Femur (tissue), 1 donor: ENCODE results near the gene TSPAN12.
"Not testable (repeated sequence)": the region's sequence is repeated elsewhere in the genome, so short reads cannot be mapped to it uniquely, and the experiment has no call there.

Experiments
- DNase-seq: peaks from one replicate; pipeline ENCODE4 v3.0.0-alpha.2; 2017

TSPAN12 gene

GRCh38 chr7:120802751-120803150 is 55.2 kb downstream of the TSPAN12 start:
- no peak for DNase-seq

GRCh38 chr7:120799813-120800475 is 58.0 kb downstream of the TSPAN12 start:
- DNase-seq: no peak

GRCh38 chr7:120799147-120799546 is 58.8 kb downstream of the TSPAN12 start:
- no peak for DNase-seq

GRCh38 chr7:120797026-120797645 is 60.8 kb downstream of the TSPAN12 start:
- no peak for DNase-seq

GRCh38 chr7:120794106-120794729 is 63.7 kb downstream of the TSPAN12 start:
- DNase-seq: no peak

- no peak for DNase-seq
Observed at GRCh38 chr7:120793213-120793936, 64.6 kb downstream of the TSPAN12 start.

- no peak for DNase-seq
Observed at GRCh38 chr7:120792861-120793130, 65.1 kb downstream of the TSPAN12 start.

GRCh38 chr7:120792091-120792860 is 65.7 kb downstream of the TSPAN12 start:
- DNase-seq: peak; percentile 78

- DNase-seq: no peak
Observed at GRCh38 chr7:120785095-120785494, 72.8 kb downstream of the TSPAN12 start.

- DNase-seq: no peak
Observed at GRCh38 chr7:120783721-120784120, 74.2 kb downstream of the TSPAN12 start.

- DNase-seq: no peak
Observed at GRCh38 chr7:120783273-120783672, 74.7 kb downstream of the TSPAN12 start.

GRCh38 chr7:120781924-120782323 is 76.0 kb downstream of the TSPAN12 start:
- not testable (repeated sequence) for DNase-seq

- no peak for DNase-seq
Observed at GRCh38 chr7:120780938-120781337, 77.0 kb downstream of the TSPAN12 start.

- DNase-seq: not testable (repeated sequence)
Observed at GRCh38 chr7:120780451-120780850, 77.5 kb downstream of the TSPAN12 start.

GRCh38 chr7:120779078-120779477 is 78.9 kb downstream of the TSPAN12 start:
- not testable (repeated sequence) for DNase-seq

GRCh38 chr7:120775755-120776154 is 82.2 kb downstream of the TSPAN12 start:
- DNase-seq: no peak

GRCh38 chr7:120774481-120774880 is 83.5 kb downstream of the TSPAN12 start:
- no peak for DNase-seq

- no peak for DNase-seq
Observed at GRCh38 chr7:120770206-120770605, 87.7 kb downstream of the TSPAN12 start.

GRCh38 chr7:120760851-120761250 is 97.1 kb downstream of the TSPAN12 start:
- DNase-seq: no peak

GRCh38 chr7:120760050-120760449 is 97.9 kb downstream of the TSPAN12 start:
- no peak for DNase-seq

- no peak for DNase-seq
Observed at GRCh38 chr7:120743128-120743527, 114.8 kb downstream of the TSPAN12 start.

GRCh38 chr7:120742372-120742771 is 115.6 kb downstream of the TSPAN12 start:
- peak; percentile 36 for DNase-seq
